Myometrial cell (primary cell): ENCODE results near the gene SHQ1. TPM values are rescaled to one million over a fixed set of nuclear protein-coding genes. Genes with fewer than 3 reads are reported as not detected.

Source experiments
- total RNA-seq: library from RNA; depleted of rRNA; stranded (reverse); fragments of >200 nt; gene quantifications from 2 replicates; pipeline ENCODE4 v1.2.3, GENCODE V29; 2015

Gene SHQ1
- 15.1 and 17.3 TPM in 2 replicates for total RNA-seq

GRCh38 chr3:72847751-72848702 lies at the start of gene SHQ1:
Gene SHQ1 (minus strand): TSS chr3:72848445. CDS start chr3:72848340, 105 bp downstream.

DNA sequence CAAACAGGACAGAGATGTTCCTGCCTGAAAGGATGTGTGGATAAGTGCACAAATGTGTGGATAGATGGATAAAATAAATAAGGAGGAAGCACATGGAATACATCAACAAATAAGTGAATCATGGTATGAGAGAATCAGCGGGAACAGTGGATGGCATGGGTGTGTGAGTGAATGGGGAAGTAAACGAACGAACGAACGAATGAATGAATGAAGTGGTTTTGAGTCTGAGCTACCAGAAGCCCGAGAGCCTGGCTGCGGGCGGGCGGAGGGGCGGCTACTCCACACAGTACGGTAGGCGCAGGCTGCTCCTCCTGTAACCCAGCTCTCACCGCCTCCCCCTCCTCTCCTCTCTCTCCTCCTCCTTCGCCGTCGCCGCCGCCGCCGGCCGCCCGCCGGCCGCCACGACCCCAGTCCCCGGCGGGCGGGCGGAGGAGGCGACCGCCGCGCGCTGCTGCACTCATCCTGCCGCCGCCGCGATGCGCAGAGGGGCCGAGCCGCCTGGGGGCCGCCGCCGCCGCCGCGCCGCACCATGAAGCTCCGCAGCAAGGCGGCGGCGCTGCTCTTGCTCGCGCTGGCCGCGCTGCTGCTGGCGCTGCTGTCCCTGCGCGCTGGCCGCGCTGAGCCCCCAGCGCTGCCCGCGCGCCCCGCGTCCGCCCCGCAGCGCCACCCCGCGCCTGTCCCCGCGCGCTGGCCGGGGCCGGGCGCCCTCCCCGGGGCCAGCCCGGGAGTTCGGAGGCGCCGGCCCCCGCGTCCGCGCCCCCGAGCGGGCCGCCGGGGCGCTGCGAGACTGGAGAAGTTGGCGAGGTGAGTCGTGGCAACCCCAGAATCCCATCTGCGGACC lies 39.7 kb upstream of the SHQ1 start, which contains the start of gene GXYLT2:
Gene GXYLT2, plus strand, starts transcription at position 342 of the 841 bp plus-strand sequence. Its CDS starts 188 bp downstream, at position 530.

Other genes with a start within 250 kb of the SHQ1 start
- gene GXYLT2, start 39.6 kb upstream of the SHQ1 start, total RNA-seq = 11.7 and 18.2 TPM in 2 replicates
- gene PPP4R2, start 148.4 kb upstream of the SHQ1 start, total RNA-seq = 25.4 and 38.8 TPM in 2 replicates
- 0.29 and 0.35 TPM in 2 replicates for gene EBLN2, start 213.2 kb upstream of the SHQ1 start, total RNA-seq